ENCODE data around the gene COL1A1. TPM values are rescaled to one million over a fixed set of nuclear protein-coding genes. Genes with fewer than 3 reads are reported as not detected.

Gene COL1A1
- total RNA-seq, 2 experiments from 2014 or later = not detected

DNA sequence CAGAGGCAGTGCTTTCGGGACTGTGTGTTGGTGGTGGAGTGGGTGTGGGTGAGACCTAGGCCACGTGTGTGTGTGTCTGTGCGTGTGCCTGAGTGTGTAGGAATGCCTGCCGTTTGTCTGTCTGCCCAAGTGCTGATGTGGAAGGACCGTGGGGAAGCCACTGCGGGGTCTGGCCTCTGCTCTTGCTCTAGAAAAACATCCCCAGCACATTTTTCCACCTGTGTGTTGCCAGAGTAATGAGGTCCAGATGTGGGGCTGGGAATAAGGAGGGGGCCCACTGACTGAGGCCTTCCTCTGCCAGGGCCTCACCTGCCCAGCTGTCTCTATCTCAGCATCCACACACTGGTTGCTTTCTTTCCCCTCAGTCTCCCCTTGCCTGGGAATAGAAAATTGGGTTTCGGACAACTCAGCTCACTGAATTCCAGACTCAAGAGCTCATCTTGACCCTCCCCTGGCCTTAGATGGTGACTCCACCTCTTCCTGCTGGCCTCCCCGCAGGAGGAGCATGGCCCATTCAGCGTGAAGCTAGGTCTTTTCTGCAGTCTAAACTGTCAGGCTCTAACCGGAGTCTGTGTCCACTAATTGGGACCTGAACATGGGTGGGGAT, 28.0 kb downstream of the COL1A1 start:
- H3K36me3 ChIP-seq (ENCODE audit: insufficient read depth, low read length) = no peaks in the 10 kb centered on the region
- ChIA-PET CTCF (ENCODE audit: unreplicated experiment) (no interaction called here), POLR2A (no interaction called here)
- no peaks in the 10 kb centered on the region for H3K9me3 ChIP-seq (ENCODE audit: low read length)
- intact Hi-C loops (cut with micrococcal nuclease; ENCODE audit: unreplicated experiment) = no loop called here
- no peak overlapping the region for H2AFZ ChIP-seq (ENCODE audit: low read length)
- peaks cover 15% of the 10 kb centered on the region for H3K4me1 ChIP-seq (ENCODE audit: insufficient read depth, low read length, poor library complexity, severe bottlenecking)
- H3K4me3 ChIP-seq (ENCODE audit: low read depth, low read length, poor library complexity, severe bottlenecking) = no peak overlapping the region
- no peak overlapping the region for H3K4me2 ChIP-seq (ENCODE audit: low read length)
- TF ChIP-seq, protein P1, sequence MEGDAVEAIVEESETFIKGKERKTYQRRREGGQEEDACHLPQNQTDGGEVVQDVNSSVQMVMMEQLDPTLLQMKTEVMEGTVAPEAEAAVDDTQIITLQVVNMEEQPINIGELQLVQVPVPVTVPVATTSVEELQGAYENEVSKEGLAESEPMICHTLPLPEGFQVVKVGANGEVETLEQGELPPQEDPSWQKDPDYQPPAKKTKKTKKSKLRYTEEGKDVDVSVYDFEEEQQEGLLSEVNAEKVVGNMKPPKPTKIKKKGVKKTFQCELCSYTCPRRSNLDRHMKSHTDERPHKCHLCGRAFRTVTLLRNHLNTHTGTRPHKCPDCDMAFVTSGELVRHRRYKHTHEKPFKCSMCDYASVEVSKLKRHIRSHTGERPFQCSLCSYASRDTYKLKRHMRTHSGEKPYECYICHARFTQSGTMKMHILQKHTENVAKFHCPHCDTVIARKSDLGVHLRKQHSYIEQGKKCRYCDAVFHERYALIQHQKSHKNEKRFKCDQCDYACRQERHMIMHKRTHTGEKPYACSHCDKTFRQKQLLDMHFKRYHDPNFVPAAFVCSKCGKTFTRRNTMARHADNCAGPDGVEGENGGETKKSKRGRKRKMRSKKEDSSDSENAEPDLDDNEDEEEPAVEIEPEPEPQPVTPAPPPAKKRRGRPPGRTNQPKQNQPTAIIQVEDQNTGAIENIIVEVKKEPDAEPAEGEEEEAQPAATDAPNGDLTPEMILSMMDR (conservative IDR thresholded peaks at IDR 0.05; ENCODE audit: low read length) = no peak
- no peak for TF ChIP-seq EZH2phosphoT487 (IDR thresholded peaks at IDR 0.05; ENCODE audit: borderline replicate concordance, low read depth, low read length)
- BruUV-seq (replicated peaks) = no TSS peak
- no peak overlapping the region for H3K27ac ChIP-seq (ENCODE audit: low read depth, low read length, poor library complexity, severe bottlenecking)
- no peak for DNase-seq (ENCODE audit: low spot score)
- H3K79me2 ChIP-seq (ENCODE audit: insufficient read depth, low read depth, low read length) = no peaks in the 10 kb centered on the region
- H3K9me2 ChIP-seq (ENCODE audit: insufficient read depth, low read length) = no peaks in the 10 kb centered on the region
- H4K20me1 ChIP-seq (ENCODE audit: insufficient read depth, low read length) = no peaks in the 10 kb centered on the region

DNA sequence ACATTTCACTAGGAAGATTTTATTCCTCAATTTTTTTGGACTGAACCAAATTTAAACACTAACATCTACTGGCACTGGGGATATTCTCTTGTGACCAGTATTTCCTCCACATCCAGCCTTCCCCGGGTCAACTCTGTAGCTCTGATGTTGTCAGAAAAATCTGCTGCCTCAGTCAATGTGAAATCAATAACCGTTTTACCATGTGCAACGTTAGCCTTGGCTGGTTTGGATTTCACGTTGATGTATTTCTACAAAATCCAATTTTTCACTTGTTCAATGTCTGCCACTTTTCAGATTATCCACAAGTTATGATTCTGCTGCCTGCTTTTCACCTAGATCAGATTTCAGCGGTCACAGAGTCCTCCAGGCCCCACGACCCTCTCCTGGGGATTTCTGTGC, 28.5 kb downstream of the COL1A1 start:
- peaks cover 15% of the 10 kb centered on the region for H3K4me1 ChIP-seq (ENCODE audit: insufficient read depth, low read length, poor library complexity, severe bottlenecking)
- H4K20me1 ChIP-seq (ENCODE audit: insufficient read depth, low read length) = no peaks in the 10 kb centered on the region
- BruUV-seq (replicated peaks) = no TSS peak
- no peak for TF ChIP-seq EZH2phosphoT487 (IDR thresholded peaks at IDR 0.05; ENCODE audit: borderline replicate concordance, low read depth, low read length)
- TF ChIP-seq, protein P1 (conservative IDR thresholded peaks at IDR 0.05; ENCODE audit: low read length) = no peak
- CTCF ChIA-PET (ENCODE audit: unreplicated experiment) = no interaction called here
- no peak overlapping the region for H3K4me2 ChIP-seq (ENCODE audit: low read length)
- no peaks in the 10 kb centered on the region for H3K9me2 ChIP-seq (ENCODE audit: insufficient read depth, low read length)
- no peaks in the 10 kb centered on the region for H3K79me2 ChIP-seq (ENCODE audit: insufficient read depth, low read depth, low read length)
- no peaks in the 10 kb centered on the region for H3K9me3 ChIP-seq (ENCODE audit: low read length)
- POLR2A ChIA-PET = no interaction called here
- no peaks in the 10 kb centered on the region for H3K36me3 ChIP-seq (ENCODE audit: insufficient read depth, low read length)
- no peak overlapping the region for H3K4me3 ChIP-seq (ENCODE audit: low read depth, low read length, poor library complexity, severe bottlenecking)
- intact Hi-C loops (cut with micrococcal nuclease; ENCODE audit: unreplicated experiment) = no loop called here
- no peak overlapping the region for H3K27ac ChIP-seq (ENCODE audit: low read depth, low read length, poor library complexity, severe bottlenecking)
- DNase-seq (ENCODE audit: low spot score) = no peak
- H2AFZ ChIP-seq (ENCODE audit: low read length) = no peak overlapping the region

DNA sequence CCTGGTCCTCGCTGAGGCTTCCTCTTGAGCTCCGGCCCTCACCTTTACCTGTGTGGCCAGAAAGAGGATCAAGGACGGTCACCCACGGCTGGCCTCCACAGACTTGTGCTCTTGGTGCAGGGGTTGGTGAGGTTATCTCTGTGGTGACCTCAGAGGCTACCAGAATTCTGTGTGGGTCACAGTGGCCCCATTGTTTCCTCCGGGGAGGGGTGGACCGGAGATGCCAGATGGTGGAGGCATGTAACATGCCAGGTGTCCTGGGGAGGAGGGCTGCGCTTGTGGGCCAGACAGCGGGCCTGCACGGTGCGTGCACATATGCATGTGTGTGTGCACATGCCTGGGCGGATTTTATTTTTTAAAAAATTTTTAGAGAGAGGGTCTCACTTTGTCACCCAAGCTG, 29.3 kb downstream of the COL1A1 start:
- TF ChIP-seq, protein P1 (conservative IDR thresholded peaks at IDR 0.05; ENCODE audit: low read length) = no peak
- no peak for TF ChIP-seq EZH2phosphoT487 (IDR thresholded peaks at IDR 0.05; ENCODE audit: borderline replicate concordance, low read depth, low read length)
- ChIA-PET CTCF (ENCODE audit: unreplicated experiment) (interaction anchor here (0.6 kb wide), 1 partner anchor 9 kb away, joined by 3 read pairs; no protein-coding TSS in a partner anchor), POLR2A (no interaction called here)
- Histone ChIP-seq H3K36me3 (ENCODE audit: insufficient read depth, low read length) (no peaks in the 10 kb centered on the region), H2AFZ (ENCODE audit: low read length) (no peak overlapping the region), H3K9me2 (ENCODE audit: insufficient read depth, low read length) (no peaks in the 10 kb centered on the region), H3K9me3 (ENCODE audit: low read length) (no peaks in the 10 kb centered on the region), H4K20me1 (ENCODE audit: insufficient read depth, low read length) (no peaks in the 10 kb centered on the region), H3K27ac (ENCODE audit: low read depth, low read length, poor library complexity, severe bottlenecking) (no peak overlapping the region), H3K4me1 (ENCODE audit: insufficient read depth, low read length, poor library complexity, severe bottlenecking) (peaks cover 17% of the 10 kb centered on the region), H3K4me2 (ENCODE audit: low read length) (no peak overlapping the region), H3K4me3 (ENCODE audit: low read depth, low read length, poor library complexity, severe bottlenecking) (no peak overlapping the region), H3K79me2 (ENCODE audit: insufficient read depth, low read depth, low read length) (no peaks in the 10 kb centered on the region)
- no TSS peak for BruUV-seq (replicated peaks)
- DNase-seq (ENCODE audit: low spot score) = no peak
- intact Hi-C loops (cut with micrococcal nuclease; ENCODE audit: unreplicated experiment) = no loop called here

Data from OCI-LY7 (cell line).